ENCODE data around the gene IGFLR1.
A peak's percentile ranks its signal among the peaks of the same experiment; 100 is the strongest.

Gene IGFLR1

DNA sequence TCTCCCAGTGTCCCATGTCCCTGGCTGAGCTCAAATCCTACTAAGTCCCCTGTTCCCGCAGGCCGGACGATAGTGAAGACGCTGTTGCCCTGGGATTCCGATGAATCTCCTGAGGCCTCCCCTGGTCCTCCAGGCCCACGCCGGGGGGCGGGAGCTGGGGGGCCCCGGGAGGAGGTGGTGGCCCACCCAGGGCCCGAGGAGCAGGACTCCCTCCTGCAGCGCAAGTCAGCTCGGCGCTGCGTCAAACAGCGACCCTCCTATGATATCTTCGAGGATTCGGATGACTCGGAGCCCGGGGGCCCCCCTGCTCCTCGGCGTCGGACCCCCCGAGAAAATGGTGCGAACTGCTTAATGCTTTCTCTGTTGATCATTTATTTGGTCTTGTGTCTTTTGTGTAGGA lies 18.6 kb downstream of the IGFLR1 start:
- DNase-seq: no peak

DNA sequence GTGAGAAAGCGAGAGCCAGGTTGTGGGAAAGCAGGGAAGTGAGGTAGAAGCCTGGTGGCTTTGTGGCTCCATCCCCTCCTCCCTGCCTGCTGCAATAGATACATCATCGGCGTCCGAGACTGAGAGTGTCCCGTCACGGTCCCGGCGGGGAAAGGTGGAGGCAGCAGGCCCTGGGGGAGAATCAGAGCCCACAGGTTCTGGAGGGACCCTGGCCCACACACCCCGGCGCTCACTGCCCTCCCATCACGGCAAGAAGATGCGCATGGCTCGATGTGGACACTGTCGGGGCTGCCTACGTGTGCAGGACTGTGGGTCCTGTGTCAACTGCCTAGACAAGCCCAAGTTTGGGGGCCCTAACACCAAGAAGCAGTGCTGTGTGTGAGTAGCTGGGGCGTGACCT lies 19.4 kb downstream of the IGFLR1 start:
- DNase-seq: no peak

DNA sequence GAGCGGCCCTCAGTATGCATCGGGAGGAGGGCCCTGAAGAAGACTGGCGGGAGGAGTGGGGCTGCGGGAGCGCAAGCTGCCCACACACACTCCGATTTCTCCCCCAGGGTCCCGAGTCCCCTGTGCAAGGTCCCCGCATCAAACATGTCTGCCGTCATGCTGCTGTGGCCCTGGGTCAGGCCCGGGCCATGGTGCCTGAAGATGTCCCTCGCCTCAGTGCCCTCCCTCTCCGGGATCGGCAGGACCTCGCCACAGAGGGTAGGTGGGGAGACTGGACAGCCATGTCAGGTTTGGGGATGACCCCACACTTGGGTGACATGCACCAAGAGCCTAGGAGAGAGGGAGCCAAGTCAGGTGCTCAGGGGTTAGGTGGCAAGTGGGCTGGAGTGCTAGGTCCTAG lies 19.8 kb downstream of the IGFLR1 start:
- DNase-seq: no peak

DNA sequence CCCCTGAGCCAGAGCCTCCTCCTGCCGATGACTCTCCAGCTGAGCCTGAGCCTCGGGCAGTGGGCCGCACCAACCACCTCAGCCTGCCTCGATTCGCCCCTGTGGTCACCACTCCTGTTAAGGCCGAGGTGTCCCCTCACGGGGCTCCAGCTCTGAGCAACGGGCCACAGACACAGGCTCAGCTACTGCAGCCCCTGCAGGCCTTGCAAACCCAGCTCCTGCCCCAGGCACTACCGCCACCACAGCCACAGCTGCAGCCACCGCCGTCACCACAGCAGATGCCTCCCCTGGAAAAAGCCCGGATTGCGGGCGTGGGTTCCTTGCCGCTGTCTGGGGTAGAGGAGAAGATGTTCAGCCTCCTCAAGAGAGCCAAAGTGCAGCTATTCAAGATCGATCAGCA lies 20.9 kb downstream of the IGFLR1 start:
- no peak for DNase-seq

DNA sequence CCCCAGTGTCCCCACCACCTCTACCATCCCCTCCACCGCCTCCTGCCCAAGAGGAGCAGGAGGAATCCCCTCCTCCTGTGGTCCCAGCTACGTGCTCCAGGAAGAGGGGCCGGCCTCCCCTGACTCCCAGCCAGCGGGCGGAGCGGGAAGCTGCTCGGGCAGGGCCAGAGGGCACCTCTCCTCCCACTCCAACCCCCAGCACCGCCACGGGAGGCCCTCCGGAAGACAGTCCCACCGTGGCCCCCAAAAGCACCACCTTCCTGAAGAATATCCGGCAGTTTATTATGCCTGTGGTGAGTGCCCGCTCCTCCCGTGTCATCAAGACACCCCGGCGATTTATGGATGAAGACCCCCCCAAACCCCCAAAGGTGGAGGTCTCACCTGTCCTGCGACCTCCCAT lies 21.6 kb downstream of the IGFLR1 start:
- DNase-seq: no peak

DNA sequence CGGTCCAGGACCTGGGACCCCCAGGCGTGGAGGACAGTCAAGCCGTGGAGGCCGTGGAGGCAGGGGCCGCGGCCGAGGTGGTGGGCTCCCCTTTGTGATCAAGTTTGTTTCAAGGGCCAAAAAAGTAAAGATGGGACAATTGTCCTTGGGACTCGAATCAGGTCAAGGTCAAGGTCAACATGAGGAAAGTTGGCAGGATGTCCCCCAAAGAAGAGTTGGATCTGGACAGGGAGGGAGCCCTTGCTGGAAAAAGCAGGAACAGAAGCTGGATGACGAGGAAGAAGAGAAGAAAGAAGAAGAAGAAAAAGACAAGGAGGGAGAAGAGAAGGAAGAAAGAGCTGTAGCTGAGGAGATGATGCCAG lies 22.1 kb downstream of the IGFLR1 start:
- DNase-seq: no peak

DNA sequence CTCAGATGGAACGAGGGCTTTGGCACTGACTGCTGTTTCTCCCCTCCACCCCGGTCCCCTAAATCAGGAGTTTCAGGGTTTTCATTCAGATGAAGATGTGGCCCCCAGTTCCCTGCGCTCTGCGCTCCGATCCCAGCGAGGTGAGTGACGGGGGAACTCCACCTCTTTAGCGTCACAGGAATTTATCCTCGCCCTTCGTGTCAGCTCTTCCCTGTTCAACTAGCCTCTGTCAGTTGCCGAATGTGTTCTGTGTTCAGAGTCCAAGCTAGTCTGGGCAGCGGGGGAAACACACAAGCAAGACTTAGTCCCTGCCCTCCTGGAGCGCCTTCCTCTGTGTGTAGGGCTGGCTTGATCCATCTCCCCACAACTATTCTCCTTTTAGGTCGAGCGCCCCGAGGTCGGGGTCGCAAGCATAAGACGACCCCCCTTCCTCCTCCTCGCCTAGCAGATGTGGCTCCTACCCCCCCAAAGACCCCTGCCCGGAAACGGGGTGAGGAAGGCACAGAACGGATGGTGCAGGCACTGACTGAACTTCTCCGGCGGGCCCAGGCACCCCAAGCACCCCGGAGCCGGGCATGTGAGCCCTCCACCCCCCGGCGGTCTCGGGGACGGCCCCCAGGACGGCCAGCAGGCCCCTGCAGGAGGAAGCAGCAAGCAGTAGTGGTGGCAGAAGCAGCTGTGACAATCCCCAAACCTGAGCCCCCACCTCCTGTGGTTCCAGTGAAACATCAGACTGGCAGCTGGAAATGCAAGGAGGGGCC lies 22.7 kb downstream of the IGFLR1 start:
- no peak for DNase-seq

DNA sequence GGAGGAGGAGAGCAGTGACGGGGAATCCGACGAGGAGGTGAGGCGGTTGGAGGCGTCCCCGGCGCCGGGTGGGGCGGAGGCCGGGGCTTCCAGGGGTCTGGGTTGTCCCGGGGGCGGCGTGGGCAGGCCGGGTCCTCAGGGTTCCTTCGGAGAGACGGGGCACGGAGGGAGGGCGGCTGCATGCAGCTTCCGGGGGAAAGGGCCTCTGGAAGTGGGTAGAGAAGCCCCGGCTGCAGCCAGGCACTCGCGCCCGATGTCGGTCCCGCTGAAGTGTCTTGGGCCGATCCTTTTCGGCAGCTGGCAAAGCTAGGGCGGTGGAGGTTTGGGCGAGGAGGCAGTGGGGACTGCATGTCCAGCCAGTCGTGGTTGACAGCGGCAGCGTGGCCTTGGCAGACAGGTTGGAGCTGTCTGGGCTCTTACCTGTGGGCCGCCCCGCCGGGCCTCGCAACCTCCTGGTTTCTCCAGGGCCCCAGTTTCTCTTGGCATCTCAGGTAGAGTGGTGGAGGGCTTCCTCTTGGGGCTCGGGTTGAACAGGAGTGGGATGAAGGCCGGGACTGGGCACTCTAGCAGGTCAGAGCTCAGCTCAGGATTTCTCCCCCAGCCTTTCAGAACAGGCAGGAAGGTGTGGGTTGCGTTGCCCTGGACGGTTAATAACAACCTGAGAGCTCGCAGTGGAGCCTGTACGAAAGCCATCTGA lies 23.8 kb downstream of the IGFLR1 start:
- peak; percentile 44 for DNase-seq

DNA sequence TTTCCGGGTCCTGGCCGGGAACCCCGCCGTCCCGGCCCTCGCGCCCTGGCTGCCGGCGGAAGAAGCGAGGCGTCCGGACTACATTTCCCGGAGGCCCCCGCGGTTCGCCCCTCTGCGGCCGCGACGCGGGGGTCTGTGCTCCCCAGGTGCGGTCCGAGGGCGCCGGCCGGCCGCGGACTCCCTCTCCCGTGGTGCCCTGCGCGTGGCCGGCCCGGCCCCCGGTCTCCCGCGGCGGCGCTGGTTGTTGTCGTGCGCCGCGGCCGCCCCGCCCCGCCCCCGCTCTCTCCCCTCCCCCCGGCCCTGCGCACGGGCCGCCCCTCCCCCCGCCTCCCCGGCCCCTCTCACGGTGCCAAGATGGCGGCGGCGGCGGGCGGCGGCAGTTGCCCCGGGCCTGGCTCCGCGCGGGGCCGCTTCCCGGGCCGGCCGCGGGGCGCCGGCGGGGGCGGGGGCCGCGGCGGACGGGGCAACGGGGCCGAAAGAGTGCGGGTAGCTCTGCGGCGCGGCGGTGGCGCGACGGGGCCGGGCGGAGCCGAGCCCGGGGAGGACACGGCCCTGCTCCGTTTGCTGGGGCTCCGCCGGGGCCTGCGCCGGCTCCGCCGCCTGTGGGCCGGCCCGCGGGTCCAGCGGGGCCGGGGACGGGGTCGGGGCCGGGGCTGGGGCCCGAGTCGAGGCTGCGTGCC lies 24.4 kb downstream of the IGFLR1 start, which contains the start of gene KMT2B:
Gene KMT2B (plus strand): TSS at position 339 of the 680 bp plus-strand sequence. CDS start 16 bp downstream, at position 355.
- DNase-seq: no peak

DNA sequence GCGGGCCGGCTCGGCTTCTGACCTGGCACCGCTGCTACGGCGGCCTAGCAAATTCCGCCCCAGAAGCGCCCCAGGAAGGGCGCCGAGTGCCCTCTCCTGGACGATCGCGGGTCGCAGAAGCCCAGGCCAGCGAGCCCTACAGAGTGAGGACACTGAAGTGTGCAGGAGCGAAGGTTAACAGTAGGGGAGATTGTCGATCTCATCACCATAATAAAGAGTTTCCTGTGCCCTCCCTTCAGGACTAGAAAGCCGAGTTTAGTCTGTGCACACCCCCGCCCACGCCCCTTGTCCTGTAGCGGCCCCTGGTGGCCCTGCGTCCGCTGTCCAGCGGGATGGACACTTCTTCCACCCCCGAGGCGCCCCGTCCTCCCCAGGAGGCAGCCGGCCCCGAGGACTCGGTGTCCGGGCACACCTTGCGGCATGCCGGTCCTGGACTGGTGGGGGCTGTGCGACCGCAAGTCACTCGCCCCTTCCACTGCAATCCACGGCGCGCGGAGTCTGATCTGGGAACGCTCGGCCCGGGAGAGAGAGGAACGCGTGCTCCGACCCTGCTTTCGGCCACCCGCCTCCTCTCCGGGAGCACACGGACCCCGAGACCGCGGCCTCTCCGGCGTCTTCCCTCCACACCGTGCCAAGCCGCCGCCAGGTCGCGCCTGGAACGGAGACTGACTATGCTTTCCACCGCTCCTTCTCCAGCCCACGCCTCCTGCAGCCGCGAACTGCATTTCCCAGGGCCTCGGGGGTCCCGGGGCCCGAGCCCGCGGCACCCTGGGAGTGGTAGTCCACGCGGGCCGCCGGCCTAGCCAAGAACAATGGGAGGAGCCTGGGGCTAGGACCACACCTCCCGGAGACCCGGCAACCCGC lies 25.2 kb downstream of the IGFLR1 start:
- DNase-seq: peak; percentile 98

DNA sequence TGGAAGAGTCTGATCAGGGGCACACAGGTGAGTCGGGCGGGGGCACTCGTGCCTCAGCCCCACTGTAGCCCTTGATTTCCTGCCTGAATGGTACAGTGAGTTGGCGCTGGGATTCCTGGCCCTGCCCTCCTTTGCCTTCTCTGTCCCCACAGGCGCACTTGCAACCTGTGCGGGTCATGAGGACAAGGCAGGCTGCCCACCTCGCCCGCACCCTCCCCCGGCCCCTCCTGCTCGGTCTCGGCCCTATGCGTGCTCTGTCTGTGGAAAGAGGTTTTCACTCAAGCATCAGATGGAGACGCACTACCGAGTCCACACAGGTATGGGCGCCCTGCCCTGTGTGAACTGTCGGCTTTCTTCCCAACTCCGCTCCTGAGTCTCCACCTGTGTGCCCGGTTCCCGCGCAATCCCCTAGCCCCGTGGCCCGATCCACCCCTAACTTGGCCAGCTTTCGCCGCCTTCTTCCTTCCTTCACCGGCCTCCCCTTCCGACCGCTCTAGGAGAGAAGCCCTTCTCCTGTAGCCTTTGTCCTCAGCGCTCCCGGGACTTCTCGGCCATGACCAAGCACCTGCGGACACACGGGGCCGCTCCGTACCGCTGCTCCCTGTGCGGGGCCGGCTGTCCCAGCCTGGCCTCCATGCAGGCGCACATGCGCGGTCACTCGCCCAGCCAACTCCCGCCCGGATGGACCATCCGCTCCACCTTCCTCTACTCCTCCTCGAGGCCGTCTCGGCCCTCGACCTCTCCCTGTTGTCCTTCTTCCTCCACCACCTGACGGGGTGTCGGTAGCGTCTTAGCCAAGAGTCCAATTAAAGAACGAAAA lies 26.1 kb downstream of the IGFLR1 start:
- peak; percentile 27 for DNase-seq

DNA sequence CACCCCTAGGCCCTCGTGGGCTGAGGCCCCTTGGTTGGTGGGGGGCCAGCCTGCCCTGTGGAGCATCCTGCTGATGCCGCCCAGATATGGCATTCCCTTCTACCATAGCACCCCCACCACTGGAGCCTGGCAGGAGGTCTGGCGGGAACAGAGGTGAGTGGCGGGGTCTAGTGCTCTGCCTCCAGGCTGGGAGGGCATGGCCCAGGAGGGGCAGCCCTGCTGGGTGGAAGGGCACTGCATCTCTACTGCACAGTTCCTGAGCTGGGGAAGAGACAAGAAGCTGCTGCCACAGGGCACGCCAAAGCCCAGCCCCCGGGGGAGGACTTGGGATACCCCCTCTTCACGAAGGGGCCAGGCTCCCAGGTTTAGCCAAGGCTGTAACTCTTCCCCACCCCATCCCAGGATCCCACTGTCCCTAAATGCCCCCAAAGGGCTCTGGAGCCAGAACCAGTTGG lies 26.9 kb downstream of the IGFLR1 start:
- no peak for DNase-seq

DNA sequence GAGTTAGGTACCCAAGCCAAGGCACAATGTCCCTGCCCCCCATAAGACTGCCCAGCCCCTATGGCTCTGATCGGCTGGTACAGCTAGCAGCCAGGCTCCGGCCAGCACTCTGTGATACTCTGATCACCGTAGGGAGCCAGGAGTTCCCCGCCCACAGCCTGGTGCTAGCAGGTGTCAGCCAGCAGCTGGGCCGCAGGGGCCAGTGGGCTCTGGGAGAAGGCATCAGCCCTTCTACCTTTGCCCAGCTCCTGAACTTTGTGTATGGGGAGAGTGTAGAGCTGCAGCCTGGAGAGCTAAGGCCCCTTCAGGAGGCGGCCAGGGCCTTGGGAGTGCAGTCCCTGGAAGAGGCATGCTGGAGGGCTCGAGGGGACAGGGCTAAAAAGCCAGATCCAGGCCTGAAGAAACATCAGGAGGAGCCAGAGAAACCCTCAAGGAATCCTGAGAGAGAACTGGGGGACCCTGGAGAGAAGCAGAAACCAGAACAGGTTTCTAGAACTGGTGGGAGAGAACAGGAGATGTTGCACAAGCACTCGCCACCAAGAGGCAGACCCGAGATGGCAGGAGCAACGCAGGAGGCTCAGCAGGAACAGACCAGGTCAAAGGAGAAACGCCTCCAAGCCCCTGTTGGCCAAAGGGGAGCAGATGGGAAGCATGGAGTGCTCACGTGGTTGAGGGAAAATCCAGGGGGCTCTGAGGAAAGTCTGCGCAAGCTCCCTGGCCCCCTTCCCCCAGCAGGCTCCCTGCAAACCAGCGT lies 27.5 kb downstream of the IGFLR1 start:
- peak; percentile 55 for DNase-seq

DNA sequence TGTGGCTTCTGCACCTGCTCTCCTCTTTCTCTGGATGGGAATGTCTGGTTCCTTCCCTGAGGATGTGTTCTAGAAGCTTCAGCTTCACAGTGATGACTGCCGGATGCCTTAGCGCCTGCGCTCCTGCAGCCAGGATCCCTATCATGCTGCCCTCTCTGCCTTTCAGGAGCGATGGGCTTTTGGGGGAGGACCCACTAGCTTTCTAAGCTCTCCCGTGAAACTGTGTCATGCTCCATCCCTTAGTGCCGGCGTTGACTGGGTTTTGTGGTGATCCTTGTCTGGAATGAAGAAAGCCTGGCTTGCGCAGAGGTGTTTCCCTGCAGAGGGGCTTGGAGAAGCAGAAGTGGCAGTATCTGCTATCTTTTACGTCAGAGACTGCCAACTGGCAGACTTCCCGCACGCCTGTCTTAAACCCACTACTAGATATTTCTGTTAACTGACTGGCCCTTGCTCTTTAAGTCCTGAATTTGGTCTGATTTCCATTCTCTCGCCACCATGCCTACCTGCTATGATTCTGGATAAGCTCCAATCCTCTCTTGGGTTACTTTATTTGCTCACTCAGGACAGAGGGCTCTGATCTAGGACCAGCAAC lies 28.3 kb downstream of the IGFLR1 start:
- peak; percentile 80 for DNase-seq

DNA sequence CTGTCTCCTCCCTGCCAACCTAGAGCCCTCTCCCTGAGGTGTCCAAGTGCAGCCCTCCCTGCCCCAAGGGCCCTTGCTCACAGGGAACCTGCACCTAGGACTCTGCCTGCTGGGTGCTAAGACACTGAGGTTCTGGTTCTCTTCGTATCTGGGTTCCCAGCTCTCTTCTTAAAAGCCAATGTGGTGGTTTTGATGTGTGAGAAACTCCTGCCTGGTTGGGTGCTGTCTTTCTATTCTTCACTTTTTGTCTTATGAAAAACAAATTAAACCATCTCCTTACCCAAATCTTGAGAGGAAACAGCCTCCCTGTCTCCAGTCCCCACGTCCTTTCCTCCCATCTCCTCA lies 28.8 kb downstream of the IGFLR1 start:
- DNase-seq: no peak

DNA sequence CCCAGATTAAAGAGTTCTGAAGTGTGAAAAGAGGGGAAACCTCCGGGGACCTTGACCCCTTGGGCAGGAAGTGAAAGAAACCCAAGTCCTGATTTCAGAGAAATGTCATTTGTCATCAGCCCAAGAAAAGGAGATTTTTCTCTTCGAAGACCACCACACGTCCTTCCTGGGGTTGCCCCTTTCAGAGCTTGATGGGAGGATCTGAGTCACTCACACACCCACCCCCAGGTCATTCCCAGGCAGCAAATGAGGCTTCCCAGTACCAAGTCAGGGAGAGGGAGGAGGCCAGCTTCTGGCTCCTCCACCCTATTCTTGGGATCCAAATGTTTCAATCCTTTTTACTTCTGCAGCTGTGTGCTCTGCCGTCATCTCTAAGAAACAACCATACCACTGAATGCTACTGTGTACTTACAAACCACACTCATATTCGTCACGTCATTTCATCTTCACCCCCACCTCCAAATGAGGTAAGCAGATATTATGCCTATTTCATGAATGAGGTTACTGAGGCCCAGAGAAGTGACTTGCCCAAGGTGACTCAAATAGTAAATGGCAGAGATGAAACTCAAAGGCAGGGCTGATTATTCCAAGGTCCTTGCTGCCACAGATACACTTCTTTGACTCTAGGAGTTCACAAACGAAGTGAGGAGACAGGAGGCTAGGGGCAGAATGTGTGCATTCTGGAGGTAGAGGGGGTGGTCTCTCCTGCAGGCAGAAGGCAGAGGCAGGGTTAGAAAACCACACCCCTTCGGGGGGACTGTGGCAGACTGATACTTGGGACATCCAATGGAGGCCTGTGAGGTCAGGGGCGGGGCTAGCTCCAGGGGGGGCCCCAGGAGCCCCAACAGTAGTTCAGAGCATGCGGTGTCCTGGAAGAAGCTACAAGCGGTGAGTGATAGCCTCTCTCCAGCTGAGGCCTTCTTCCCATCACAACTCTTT lies 29.4 kb downstream of the IGFLR1 start:
- peak; percentile 54 for DNase-seq

DNA sequence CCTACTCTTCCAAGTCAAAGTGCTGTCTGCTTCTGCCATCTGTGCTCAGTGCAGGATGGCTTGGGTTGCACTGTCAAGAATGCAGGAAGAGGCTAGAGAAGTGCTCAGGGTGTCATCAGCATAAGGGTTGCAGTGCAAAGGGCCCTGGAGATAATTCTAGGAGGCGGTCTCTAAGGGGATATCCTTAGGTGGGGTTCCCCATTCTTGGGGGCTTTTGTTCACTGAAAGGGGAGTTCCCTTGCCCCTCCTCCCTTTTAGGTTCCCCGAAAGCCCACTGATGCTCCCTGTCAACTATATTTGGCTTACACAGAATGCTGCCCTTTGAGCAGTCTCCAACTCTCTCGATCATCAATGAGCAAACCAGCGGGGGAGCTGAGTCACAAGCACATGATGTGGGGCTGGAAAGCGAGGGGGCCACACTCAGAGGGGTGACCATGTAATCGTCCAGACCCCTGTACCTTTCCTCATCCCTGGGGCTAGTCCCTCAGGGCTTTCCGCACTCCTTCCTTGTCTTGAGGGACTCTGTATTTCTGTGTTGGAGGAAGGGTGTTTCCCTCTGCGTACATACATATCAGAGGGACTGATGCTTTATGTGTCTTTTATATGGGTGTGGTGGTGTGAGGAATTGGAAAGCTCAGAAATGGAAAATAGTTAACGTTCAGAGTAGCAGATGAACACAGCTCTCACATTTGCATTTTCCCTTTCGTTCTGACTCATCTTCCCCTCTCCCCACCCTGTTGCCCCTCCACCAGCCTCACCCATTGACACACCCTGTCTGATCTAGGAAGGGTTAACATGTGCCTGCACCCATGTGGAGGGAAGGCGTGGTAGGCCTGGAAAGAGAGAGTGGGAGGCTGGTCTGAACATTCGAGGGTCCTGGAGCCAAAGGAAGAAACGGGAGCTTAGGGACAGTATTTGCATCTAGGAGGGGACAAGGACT lies 31.2 kb downstream of the IGFLR1 start:
- peak; percentile 10 for DNase-seq

DNA sequence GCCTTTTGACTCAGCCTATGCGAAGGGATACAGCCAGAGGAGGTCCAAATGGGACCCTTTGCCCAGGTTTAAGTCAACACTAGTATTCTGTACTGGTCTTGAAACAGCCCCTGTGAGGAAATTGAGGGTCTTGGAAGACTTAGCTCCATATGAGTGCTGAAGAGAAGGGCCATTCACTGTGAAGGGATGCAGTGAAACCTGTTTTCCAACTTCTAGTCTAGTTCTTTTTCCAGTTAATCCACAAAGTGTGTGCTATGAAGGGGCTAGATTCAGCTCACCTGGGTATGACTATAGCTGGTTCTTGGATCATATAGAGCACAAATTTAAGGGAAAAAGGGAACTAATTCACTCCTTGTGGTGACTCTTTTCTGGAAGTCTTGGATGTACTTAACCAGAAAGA lies 33.9 kb downstream of the IGFLR1 start:
- no peak for DNase-seq

DNA sequence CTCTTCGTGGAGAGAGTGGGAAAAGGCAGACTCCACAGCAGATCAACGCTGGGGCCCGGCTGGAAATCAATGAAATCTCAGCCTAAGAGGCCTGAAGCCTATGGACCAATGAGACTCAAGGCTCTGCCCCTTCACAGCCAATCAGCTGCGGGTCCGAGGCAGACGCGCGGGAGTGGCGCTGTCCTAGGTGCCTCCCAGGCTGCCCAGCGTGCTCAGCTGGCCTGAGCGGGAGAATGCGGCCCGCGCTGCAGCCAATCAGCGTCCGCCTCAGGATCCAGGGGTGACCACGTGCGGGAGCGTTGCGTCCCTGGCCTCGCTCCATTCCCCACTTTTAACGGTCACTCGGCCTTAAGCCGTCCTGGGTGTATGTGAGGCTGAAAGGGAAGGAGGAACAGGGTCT lies 38.0 kb downstream of the IGFLR1 start, which contains the start of gene ZBTB32:
Gene ZBTB32 (plus strand): TSS at position 341 of the 400 bp plus-strand sequence. CDS start 10,069 bp downstream, outside the sequence.
- peak; percentile 79 for DNase-seq
